SK-N-SH (cell line): ENCODE measurements around the gene NAT9. TPM values are rescaled to one million over a fixed set of nuclear protein-coding genes. Genes with fewer than 3 reads are reported as not detected.

Experiments
- CTCF ChIA-PET: fragments of 300-600, 350-600 bp; formaldehyde crosslinking; extraction: SDS; loops from one replicate; lab custom pipeline; 2021; lab: Yijun Ruan, JAX
- POLR2A ChIA-PET: fragments of 350-600 bp; sonication (Branson Sonifier 250); formaldehyde crosslinking; extraction: SDS; loops from one replicate; lab custom pipeline; 2020; ENCODE audit warnings: antibody characterized with exemption, inconsistent platforms; lab: Yijun Ruan, JAX
- DNase-seq: peaks from one replicate; pipeline ENCODE4 v3.0.0; 2012
- H2AFZ ChIP-seq: fragments of 200-600 bp; sonication (generic); 2 replicates; pipeline ENCODE4 v1.8.1; 2016; ENCODE audit warnings: antibody characterized with exemption, mild to moderate bottlenecking, low read depth
- H3F3A ChIP-seq: fragments of 200-600 bp; sonication (generic); replicated peaks from 2 replicates; pipeline ENCODE3; 2016; ENCODE audit warnings: antibody characterized with exemption, mild to moderate bottlenecking; ENCODE audit not compliant: insufficient read depth
- H3K27ac ChIP-seq, 2 experiments: fragments of 200-500 bp in 1 of 2; fragments of 200-600 bp in 1 of 2; sonication (Bioruptor generic) in 1 of 2; sonication (generic), shearing (Covaris generic) in 1 of 2; 2 replicates each; pipeline versions ENCODE4 v1.5.1 to v1.6.1; 2014 to 2016; ENCODE audit warnings: low read depth in 2 of 2, inconsistent platforms in 1 of 2, low read length in 1 of 2, mild to moderate bottlenecking in 1 of 2, mixed read lengths in 1 of 2
- H3K27me3 ChIP-seq: fragments of 200-600 bp; sonication (generic), shearing (Covaris generic); 2 replicates; pipeline ENCODE4 v1.6.1; 2016; ENCODE audit warnings: mixed run types; ENCODE audit not compliant: insufficient read depth
- H3K36me3 ChIP-seq, 2 experiments: fragments of 200-500 bp in 1 of 2; fragments of 200-600 bp in 1 of 2; sonication (Bioruptor generic) in 1 of 2; sonication (generic) in 1 of 2; replicated peaks in 1 of 2; 2 replicates each; pipeline versions ENCODE3 to v1.5.1; 2014 to 2016; ENCODE audit warnings: low read length in 1 of 2, mild to moderate bottlenecking in 1 of 2; ENCODE audit not compliant: insufficient read depth in 2 of 2, control insufficient read depth in 1 of 2
- H3K4me1 ChIP-seq, 2 experiments: fragments of 200-500 bp in 1 of 2; fragments of 200-600 bp in 1 of 2; sonication (Bioruptor generic) in 1 of 2; sonication (generic), shearing (Covaris generic) in 1 of 2; 2 replicates each; pipeline versions ENCODE4 v1.5.1 to v1.6.1; 2014 to 2016; ENCODE audit warnings: low read depth in 1 of 2, low read length in 1 of 2, mixed run types in 1 of 2; ENCODE audit not compliant: insufficient read depth in 2 of 2, control insufficient read depth in 1 of 2
- H3K4me2 ChIP-seq: fragments of 200-600 bp; sonication (generic), shearing (Covaris generic); 2 replicates; pipeline ENCODE4 v1.6.1; 2017; ENCODE audit warnings: mixed run types
- H3K4me3 ChIP-seq, 2 experiments: fragments of 200-500 bp in 1 of 2; fragments of 200-600 bp in 1 of 2; sonication (Bioruptor generic) in 1 of 2; sonication (generic), shearing (Covaris generic) in 1 of 2; 2 replicates each; pipeline versions ENCODE4 v1.5.1 to v1.8.1; 2014 to 2016; ENCODE audit warnings: low read depth in 2 of 2, inconsistent platforms in 1 of 2, low read length in 1 of 2, mild to moderate bottlenecking in 1 of 2, mixed read lengths in 1 of 2, moderate library complexity in 1 of 2
- H3K79me2 ChIP-seq: fragments of 200-600 bp; sonication (generic); 2 replicates; pipeline ENCODE4 v1.8.1; 2017; ENCODE audit warnings: mild to moderate bottlenecking; ENCODE audit not compliant: insufficient read depth
- H3K9ac ChIP-seq: fragments of 200-600 bp; sonication (generic); 2 replicates; pipeline ENCODE4 v1.6.1; 2017; ENCODE audit warnings: mixed run types
- H3K9me2 ChIP-seq: fragments of 200-600 bp; sonication (generic); 2 replicates; pipeline ENCODE4 v1.6.1; 2017; ENCODE audit warnings: mixed run types
- H3K9me3 ChIP-seq: fragments of 200-600 bp; sonication (generic); 2 replicates; pipeline ENCODE4 v1.6.1; 2017; ENCODE audit warnings: mixed run types, mild to moderate bottlenecking, moderate library complexity
- H4K20me1 ChIP-seq: fragments of 200-600 bp; sonication (generic); 2 replicates; pipeline ENCODE4 v1.6.1; 2017; ENCODE audit warnings: mild to moderate bottlenecking, mixed run types; ENCODE audit not compliant: insufficient read depth
- CHD2 ChIP-seq: fragments of 150-350 bp; IDR thresholded peaks from 2 replicates; pipeline ENCODE4 v1.6.1; 2018; ENCODE audit warnings: low read length; ENCODE audit not compliant: partially characterized antibody
- CTCF ChIP-seq: fragments of 200-600 bp; sonication (generic); IDR thresholded peaks from 2 replicates; pipeline ENCODE4 v1.6.1; 2017; ENCODE audit warnings: antibody characterized with exemption, mild to moderate bottlenecking, moderate library complexity
- ELF1 ChIP-seq: IDR thresholded peaks from 2 replicates; pipeline ENCODE4 v1.4.0; 2012
- EP300 ChIP-seq, 2 experiments: IDR thresholded peaks; 2 replicates each; pipeline versions ENCODE4 v1.4.0 to v1.6.1; 2012; ENCODE audit warnings: borderline replicate concordance in 1 of 2, low read depth in 1 of 2, low read length in 1 of 2
- EZH2phosphoT487 ChIP-seq: fragments of 200-600 bp; sonication (generic); IDR thresholded peaks from 2 replicates; pipeline ENCODE4 v1.6.1; 2017; ENCODE audit warnings: low read depth, mixed run types, mild to moderate bottlenecking, antibody characterized with exemption, moderate library complexity, borderline replicate concordance
- FOXM1 ChIP-seq: IDR thresholded peaks from 2 replicates; pipeline ENCODE4 v1.4.0; 2012; ENCODE audit warnings: low read depth, mild to moderate bottlenecking
- GABPA ChIP-seq: IDR thresholded peaks from 2 replicates; pipeline ENCODE4 v1.4.0; 2012; ENCODE audit warnings: low read depth, mild to moderate bottlenecking
- JUND ChIP-seq: IDR thresholded peaks from 2 replicates; pipeline ENCODE4 v1.4.0; 2012
- MAX ChIP-seq: IDR thresholded peaks from 2 replicates; pipeline ENCODE4 v1.4.0; 2012; ENCODE audit warnings: low read depth
- MEF2A ChIP-seq: IDR thresholded peaks from 2 replicates; pipeline ENCODE4 v1.4.0; 2012; ENCODE audit warnings: low read depth, borderline replicate concordance
- MXI1 ChIP-seq: IDR thresholded peaks from 2 replicates; pipeline ENCODE4 v1.6.1; 2012; ENCODE audit warnings: mild to moderate bottlenecking, low read depth, low read length, improper control_type of control experiment
- NFIC ChIP-seq: IDR thresholded peaks from 2 replicates; pipeline ENCODE4 v1.4.0; 2012; ENCODE audit warnings: borderline replicate concordance
- NRF1 ChIP-seq: IDR thresholded peaks from 2 replicates; pipeline ENCODE4 v1.6.1; 2012; ENCODE audit warnings: low read depth, mild to moderate bottlenecking, low read length
- PBX3 ChIP-seq: IDR thresholded peaks from 2 replicates; pipeline ENCODE4; 2012
- POLR2AphosphoS5 ChIP-seq: IDR thresholded peaks from 2 replicates; pipeline ENCODE4 v1.6.1; 2012; ENCODE audit warnings: low read depth, low read length
- RAD21 ChIP-seq: IDR thresholded peaks from 2 replicates; pipeline ENCODE4 v1.6.1; 2012; ENCODE audit warnings: mild to moderate bottlenecking, low read length
- RCOR1 ChIP-seq: fragments of 150-350 bp; IDR thresholded peaks from 2 replicates; pipeline ENCODE4 v1.6.1; 2017; ENCODE audit warnings: antibody characterized with exemption, low read length
- REST ChIP-seq: IDR thresholded peaks from 2 replicates; pipeline ENCODE4 v1.6.1; 2012; ENCODE audit warnings: mild to moderate bottlenecking, low read depth, low read length, moderate library complexity
- RFX5 ChIP-seq: IDR thresholded peaks from 2 replicates; pipeline ENCODE4 v1.6.1; 2012; ENCODE audit warnings: mild to moderate bottlenecking, improper control_type of control experiment, low read length
- RXRA ChIP-seq: IDR thresholded peaks from 2 replicates; pipeline ENCODE4 v1.4.0; 2012; ENCODE audit warnings: low read depth, mild to moderate bottlenecking, borderline replicate concordance
- SIN3A ChIP-seq: IDR thresholded peaks from 2 replicates; pipeline ENCODE4 v1.6.1; 2012; ENCODE audit warnings: low read depth, mild to moderate bottlenecking, low read length, moderate library complexity, borderline replicate concordance
- SMC3 ChIP-seq: IDR thresholded peaks from 2 replicates; pipeline ENCODE4 v1.6.1; 2012; ENCODE audit warnings: low read depth, low read length, improper control_type of control experiment
- TAF1 ChIP-seq: IDR thresholded peaks from 2 replicates; pipeline ENCODE4 v1.6.1; 2012; ENCODE audit warnings: low read depth, mild to moderate bottlenecking, low read length, moderate library complexity, borderline replicate concordance
- TCF12 ChIP-seq: IDR thresholded peaks from 2 replicates; pipeline ENCODE4 v1.4.0; 2012
- TEAD4 ChIP-seq: IDR thresholded peaks from 2 replicates; pipeline ENCODE4 v1.4.0; 2012; ENCODE audit warnings: mild to moderate bottlenecking, borderline replicate concordance; ENCODE audit not compliant: insufficient read depth
- USF2 ChIP-seq: fragments of 150-350 bp; IDR thresholded peaks from 2 replicates; pipeline ENCODE4 v1.6.1; 2017; ENCODE audit warnings: antibody characterized with exemption, low read length, low read depth, borderline replicate concordance
- YY1 ChIP-seq: IDR thresholded peaks from 2 replicates; pipeline ENCODE4 v1.4.0; 2012; ENCODE audit warnings: low read depth, mild to moderate bottlenecking
- WGBS: methylation state at CpG from one replicate; pipeline ENCODE4 v1.1.6; 2017; ENCODE audit warnings: low lambda C conversion rate; 5-methylcytosine and 5-hydroxymethylcytosine counted together
- polyA plus RNA-seq, 3 experiments: library from polyadenylated mRNA; depleted of rRNA; stranded (reverse); fragments of >200 nt; gene quantifications; 2 replicates each; pipeline ENCODE4 v1.2.3, GENCODE V29; 2012

NAT9 gene
- polyA plus RNA-seq, 1 of the 3 experiments (the other 2 are of a cell fraction) = 117 TPM

- H3K4me3 ChIP-seq = no peak overlapping the region
- peak overlapping the region; percentile 25 to 94 for H3K27ac ChIP-seq
- no peaks in the 10 kb centered on the region for H3K27me3 ChIP-seq
- H2AFZ ChIP-seq = no peak overlapping the region
- H3K4me1 ChIP-seq = peaks cover 45 to 68% of the 10 kb centered on the region in 2 experiments; a peak in 3 of 4 replicates
- ChIA-PET POLR2A (interaction anchor here (0.5 to 2.9 kb wide), 6 partner anchors 9 to 16 kb away, joined by 3 to 19 read pairs (median 8); partner anchors contain the start of gene NAT9), CTCF (interaction anchor here (0.5 to 48.0 kb wide), 13 partner anchors 6 to 988 kb away, joined by 3 to 1361 read pairs (median 3); partner anchors contain the start of genes FDXR, GRIN2C, NAT9 and NHERF1)
- no peaks in the 10 kb centered on the region for H3K36me3 ChIP-seq
- no peaks in the 10 kb centered on the region for H3K9me2 ChIP-seq
- H3K9ac ChIP-seq = no peak overlapping the region
- peaks cover 14% of the 10 kb centered on the region; the same call in 1 of the 2 replicates for H3K79me2 ChIP-seq
- peak overlapping the region; percentile 52 for H3K4me2 ChIP-seq
- WGBS = 57% methylated on average over 7 of the region's 7 CpGs
- peaks cover 4% of the 10 kb centered on the region for H3F3A ChIP-seq
- no peaks in the 10 kb centered on the region for H4K20me1 ChIP-seq
- H3K9me3 ChIP-seq = no peaks in the 10 kb centered on the region
- peak; percentile 98 for DNase-seq
- TF ChIP-seq MXI1 = peak; percentile 74
- TF ChIP-seq RFX5 = no peak
- TF ChIP-seq CHD2 = peak; percentile 96
- peak in 1 of 2 experiments; percentile 87; a peak in 2 of 4 replicates for TF ChIP-seq EP300 (IDR thresholded peaks at IDR 0.05; ENCODE audit: borderline replicate concordance in 1 of 2, low read depth in 1 of 2, low read length in 1 of 2)
- TF ChIP-seq SMC3 = no peak
- no peak for TF ChIP-seq ELF1
- no peak for TF ChIP-seq GABPA
- TF ChIP-seq POLR2AphosphoS5 = no peak
- peak; percentile 45 for TF ChIP-seq PBX3
- no peak for TF ChIP-seq CTCF
- peak; percentile 22; the same call in 1 of the 2 replicates for TF ChIP-seq RAD21
- peak; percentile 84 for TF ChIP-seq REST
- TF ChIP-seq YY1 = no peak
- peak; percentile 73 for TF ChIP-seq TCF12
- peak; percentile 82 for TF ChIP-seq NFIC
- TF ChIP-seq MEF2A = no peak
- no peak for TF ChIP-seq NRF1
- TF ChIP-seq FOXM1 = no peak
- no peak for TF ChIP-seq USF2
- no peak for TF ChIP-seq JUND
- no peak for TF ChIP-seq RXRA
- TF ChIP-seq TEAD4 = no peak
- no peak for TF ChIP-seq EZH2phosphoT487
- TF ChIP-seq TAF1 = no peak
- no peak for TF ChIP-seq SIN3A
- no peak for TF ChIP-seq MAX
- TF ChIP-seq RCOR1 = peak; percentile 95
Measured at GRCh38 chr17:74760404-74761105, 15.6 kb downstream of the NAT9 start.
